SK-N-DZ (cell line): ENCODE data around the gene EAPP. TPM values are rescaled to one million over a fixed set of nuclear protein-coding genes. Genes with fewer than 3 reads are reported as not detected.
A peak's percentile ranks its signal among the peaks of the same experiment; 100 is the strongest.
"Not testable (repeated sequence)": the region's sequence is repeated elsewhere in the genome, so short reads cannot be mapped to it uniquely, and the experiment has no call there.

Source experiments
- DNase-seq: peaks from one replicate; pipeline ENCODE4 v3.0.0-alpha.2; 2015; ENCODE audit warnings: low spot score
- polyA plus RNA-seq, 2 experiments: library from polyadenylated mRNA; depleted of rRNA; stranded (reverse); fragments of >200 nt; gene quantifications; 2 replicates each; pipeline ENCODE4 v1.2.3, GENCODE V29; 2014

The EAPP gene, protein sequence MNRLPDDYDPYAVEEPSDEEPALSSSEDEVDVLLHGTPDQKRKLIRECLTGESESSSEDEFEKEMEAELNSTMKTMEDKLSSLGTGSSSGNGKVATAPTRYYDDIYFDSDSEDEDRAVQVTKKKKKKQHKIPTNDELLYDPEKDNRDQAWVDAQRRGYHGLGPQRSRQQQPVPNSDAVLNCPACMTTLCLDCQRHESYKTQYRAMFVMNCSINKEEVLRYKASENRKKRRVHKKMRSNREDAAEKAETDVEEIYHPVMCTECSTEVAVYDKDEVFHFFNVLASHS
- polyA plus RNA-seq (2014; cell fraction: cytosol; rRNA removed), result 67.6 and 81.4 TPM in 2 replicates
- 23.0 and 29.4 TPM in 2 replicates for polyA plus RNA-seq (2014; cell fraction: nucleus; rRNA removed)

DNA sequence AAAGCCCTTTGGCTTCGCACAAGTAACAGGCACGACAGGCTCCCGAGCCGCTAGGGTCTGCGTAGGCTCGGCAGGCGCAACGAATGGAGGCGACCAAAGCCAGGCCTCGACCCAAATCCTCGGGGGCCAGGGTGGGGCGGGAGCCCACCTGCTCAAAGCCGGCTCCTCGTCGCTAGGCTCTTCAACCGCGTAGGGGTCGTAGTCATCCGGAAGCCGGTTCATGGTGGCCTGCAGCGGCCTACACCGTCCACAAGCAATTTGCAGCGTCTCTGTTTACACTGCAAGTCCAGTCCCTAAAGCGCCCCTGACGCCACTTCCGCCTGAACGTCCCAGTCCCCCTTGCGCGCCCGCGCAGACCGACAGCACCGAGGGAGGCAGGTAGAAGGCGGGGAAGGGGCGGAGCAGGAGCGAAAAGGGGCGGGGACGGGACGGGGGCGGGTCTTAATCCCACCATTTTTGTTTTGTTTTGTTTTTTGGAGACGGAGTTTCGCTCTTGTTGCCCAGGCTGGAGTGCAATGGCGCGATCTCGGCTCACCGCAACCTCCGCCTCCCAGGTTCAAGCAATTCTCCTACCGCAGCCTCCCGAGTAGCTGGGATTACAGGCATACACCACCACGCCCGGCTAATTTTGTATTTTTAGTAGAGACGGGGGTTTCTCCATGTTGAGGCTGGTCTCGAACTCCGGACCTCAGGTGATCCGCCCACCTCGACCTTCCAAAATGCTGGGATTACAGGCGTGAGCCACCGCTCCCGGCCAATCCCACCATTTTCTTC, at the start of gene EAPP:
Gene EAPP (minus strand): TSS at position 295 of the 774 bp plus-strand sequence. CDS start 73 bp downstream, at position 222.
- peak; percentile 97 for DNase-seq

DNA sequence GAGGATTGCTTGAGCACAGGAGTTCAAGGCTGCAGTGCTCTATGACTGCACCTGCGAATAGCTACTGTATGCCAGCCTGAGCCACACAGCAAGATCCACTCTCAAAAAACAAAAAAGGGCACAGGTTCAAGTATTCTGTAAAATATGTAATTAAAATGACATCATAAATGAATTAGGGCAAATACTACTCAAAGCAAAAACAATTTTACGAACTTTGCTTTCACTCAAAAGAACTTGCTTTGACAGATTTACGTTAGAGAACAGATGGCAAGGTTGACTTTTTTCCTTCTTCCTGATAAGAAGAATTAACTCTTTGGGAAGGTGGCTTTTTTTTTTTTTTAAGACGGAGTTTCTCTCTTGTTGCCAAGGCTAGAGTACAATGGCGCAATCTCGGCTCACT, 44.0 kb upstream of the EAPP start:
- no peak for DNase-seq

DNA sequence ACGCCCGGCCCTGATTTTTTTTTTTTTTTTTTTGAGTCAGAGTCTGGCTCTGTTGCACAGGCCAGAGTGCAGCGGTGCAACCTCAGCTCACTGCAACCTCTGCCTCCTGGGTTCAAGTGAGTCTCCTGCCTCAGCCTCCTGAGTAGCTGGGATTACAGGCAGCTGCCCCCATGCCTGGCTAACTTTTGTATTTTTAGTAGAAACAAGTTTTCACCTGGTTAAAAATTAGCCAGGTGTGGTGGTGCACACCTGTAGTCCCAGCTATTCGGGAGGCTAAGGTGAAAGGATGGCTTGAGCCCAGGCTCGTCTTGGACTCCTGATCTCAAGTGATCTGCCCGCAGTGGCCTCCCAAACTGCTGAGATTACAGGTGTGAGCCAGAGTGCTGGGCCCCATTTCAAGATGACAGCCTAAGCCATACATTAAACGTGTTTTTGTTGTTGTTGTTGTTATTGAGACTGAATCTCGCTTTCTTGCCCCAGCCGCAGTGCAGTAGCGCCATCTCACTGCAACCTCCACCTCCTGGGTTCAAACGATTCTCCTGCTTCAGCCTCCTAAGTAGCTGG, 42.7 kb upstream of the EAPP start:
- no peak for DNase-seq

DNA sequence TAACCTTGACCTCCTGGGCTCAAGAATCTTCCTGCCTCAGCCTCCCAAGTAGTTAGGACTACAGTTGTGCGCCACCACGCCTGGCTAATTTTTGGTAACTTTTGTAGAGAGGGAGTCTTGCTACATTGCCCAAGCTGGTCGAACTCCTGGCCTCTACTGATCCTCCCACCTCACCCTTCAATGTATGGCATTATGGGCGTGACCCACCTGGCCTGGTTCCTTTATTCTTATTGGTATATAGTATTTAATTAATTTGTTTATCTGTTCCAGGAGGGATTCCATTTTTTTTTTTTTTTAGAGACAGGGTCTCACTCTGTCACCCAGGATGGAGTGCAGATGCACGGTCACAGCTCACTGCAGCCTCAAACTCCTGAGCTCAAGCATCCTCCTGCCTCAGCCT, 40.9 kb upstream of the EAPP start:
- DNase-seq, result no peak

DNA sequence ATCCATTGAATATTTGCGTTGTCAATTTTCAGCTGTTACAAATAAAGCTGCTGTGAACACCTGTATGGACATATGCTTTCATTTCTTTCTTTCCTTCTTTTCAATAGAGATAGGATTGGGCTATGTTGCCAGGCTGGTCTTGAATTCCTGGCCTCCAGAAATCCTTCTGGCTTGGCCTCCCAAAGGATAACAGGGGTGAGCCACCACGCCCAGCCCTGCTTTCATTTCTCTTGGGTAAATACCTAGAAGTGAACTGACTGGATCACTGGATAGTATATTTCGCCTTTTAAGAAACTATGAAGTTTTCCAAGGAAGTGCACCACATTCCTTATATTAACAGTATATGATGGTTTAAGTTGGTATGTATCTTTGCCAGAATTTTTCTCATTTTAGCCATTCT, 32.3 kb upstream of the EAPP start:
- no peak for DNase-seq

DNA sequence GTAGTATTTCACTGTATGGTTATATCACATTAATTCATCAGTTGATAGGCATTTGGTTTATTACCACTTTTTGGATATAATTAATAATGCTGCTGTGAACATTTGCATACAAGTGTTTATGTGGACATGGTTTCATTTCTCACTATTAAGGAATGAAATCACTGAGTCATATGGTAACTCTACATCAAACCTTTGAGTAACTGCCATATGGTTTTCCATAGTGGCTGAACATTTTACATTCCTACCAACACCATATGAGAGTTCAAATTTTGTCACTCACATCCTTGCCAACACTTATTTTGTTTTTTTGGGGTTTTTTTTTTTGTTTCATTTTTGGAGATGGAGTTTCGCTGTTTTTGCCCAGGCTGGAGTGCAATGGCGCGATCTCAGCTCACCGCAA, 30.2 kb upstream of the EAPP start:
- no peak for DNase-seq

DNA sequence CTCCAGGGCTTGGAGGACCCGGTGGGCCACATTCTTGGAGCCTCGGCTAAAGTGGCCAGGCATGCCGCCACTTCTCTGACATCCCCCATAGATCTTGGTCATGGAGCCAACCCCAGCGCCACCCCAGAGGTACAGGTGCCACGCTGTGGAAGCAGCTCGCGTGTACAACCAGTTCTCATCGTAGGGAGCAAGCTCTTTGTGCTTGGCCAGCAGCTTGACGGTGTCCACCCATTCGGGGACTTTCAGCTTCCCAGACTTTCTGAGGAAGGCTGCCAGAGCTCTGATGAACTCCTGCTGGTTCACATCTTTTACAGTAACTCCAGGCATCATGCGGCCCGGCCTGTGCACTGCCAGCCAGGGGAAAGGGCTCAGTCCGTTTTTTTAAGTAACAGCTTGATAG, 29.3 kb upstream of the EAPP start:
- no peak for DNase-seq

DNA sequence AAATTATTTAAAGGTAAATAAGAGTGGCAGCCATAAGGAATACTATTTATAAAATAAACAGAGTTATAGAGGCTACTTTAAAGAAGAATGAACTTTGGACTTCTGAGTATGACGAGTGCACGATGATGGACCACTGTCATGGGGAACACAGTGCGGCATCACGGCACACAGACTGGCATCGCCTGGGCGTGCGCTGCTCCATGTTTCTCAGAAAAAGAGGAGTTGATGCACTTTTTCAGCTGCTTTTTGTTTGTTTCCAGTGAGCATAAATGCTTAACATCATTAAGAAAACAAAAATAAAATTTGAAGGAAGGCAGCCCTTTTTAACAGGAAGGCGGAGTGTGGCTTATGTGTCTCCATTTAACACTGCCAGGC, 23.3 kb upstream of the EAPP start:
- DNase-seq, result no peak

DNA sequence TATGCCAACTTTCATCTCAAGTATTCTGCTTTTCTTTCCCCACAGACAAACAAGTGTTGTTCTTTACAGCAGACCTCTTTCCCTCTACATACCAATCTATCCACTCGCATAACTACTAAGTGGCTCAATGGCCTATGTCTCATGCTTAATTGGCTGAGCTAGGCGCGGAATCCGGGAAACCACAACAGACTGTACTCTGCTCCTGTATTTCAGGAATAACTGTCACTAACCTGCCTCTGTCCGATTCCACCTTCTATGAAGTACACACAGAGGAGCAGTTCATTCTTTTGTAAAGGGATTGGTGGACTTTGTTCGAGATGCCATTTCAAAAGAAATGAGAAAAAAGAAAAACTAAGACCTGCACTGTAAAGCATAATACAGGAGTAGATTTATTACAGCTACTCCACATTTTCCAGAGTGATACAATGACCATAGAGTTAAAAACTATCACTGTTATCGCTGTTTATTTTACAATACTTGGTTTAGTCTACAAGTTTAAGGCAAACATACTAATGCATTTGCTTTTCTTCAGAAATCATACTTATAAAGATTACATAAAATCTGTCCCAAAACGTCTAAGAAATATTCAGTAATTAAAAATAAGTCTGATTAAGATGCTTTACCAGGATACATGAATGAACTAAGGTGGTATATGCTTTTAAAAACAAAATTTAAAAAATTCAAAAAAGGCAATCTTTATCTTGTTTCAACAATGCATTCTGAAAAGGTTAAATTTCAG, 22.7 kb upstream of the EAPP start:
- not testable (repeated sequence) for DNase-seq

DNA sequence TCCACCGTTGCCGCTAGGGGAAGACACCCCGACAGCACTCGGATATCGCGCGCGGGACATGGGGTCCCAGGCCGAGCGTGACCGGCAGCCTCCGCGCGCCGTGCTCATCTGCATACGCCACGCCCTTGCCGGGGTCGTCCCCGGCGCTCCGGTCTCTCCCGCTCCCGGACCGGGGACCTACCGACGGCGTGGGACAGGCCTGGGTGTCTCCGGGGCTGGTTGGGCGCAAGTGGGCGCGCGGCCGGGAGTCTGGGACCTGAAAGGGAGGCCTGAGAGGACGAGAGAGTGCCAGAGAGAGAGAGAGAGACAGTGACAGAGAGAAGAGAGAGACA, 17.0 kb upstream of the EAPP start:
- DNase-seq, result not testable (repeated sequence)

DNA sequence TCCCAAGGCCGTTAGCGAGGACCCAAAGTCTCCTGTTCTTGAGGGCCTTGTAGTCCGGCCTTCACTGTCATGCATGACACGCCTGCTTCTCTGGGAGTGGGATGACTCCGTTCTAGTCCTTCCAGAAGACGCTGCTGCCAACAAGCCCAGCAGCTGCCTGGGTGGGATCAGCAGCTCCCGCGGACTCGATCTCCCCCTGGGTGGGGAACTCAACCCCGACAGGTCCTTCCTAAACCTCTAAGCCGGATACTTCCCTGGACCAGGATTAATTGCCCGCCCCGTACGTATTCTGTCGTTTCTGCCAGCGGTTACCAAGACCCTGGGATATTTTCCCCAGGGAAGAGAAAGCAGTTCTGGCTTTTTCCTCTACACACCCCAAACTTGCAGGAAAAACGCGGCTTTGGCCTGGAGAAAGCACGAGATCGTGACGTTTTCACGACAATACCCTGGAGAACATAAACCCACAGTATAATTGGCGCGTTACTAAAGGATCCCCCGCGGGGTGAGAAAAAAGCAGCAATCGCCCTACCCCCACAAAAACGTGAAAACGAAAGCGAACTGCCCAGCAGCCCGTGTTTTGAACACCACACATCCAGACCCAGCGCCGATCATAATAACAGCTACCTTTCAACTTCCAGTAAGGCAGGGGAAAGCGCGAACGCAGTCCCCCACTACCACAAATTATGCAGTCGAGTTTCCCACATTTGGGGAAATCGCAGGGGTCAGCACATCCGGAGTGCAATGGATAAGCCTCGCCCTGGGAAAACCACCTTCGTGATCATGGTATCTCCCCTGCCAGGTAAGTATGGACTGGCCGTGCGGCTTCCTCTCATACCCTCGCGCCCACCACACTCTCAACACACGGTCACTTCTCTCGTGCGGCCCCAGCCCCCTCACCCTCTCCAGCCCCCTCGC, 16.3 kb upstream of the EAPP start:
- DNase-seq, result not testable (repeated sequence)

DNA sequence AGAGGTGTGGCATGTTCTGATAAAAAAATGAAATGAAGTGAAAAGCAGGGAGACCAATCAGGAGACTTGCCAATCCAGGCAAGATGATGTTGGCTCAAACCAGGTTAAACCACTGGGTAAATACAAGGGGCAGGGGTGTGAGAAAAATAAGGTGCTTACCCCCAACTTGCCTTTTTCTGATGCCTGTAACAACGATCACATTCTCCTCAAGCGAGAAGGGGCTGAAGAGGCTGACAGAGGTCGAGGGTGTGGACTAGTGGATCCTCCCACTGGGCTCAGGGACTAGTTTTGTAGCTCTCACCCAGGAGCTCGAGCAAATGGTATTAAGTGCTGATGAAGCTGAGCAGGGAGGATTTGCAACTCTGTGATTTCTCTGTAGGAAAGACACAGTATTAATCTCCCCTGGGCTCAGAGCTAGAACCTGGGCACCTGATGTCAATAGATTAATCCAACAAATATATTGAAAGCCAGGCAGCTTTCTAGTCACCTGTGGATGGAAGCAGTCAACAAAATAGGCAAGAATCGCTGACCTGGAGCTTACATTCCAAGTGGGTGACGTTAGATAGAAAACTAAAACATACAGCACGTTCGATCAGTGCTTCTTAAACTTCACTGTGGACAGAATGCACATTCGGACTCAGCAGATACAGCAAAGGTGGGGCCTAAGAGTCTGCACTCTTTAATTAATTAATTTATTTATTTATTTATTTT, 15.2 kb upstream of the EAPP start:
- DNase-seq, result no peak

DNA sequence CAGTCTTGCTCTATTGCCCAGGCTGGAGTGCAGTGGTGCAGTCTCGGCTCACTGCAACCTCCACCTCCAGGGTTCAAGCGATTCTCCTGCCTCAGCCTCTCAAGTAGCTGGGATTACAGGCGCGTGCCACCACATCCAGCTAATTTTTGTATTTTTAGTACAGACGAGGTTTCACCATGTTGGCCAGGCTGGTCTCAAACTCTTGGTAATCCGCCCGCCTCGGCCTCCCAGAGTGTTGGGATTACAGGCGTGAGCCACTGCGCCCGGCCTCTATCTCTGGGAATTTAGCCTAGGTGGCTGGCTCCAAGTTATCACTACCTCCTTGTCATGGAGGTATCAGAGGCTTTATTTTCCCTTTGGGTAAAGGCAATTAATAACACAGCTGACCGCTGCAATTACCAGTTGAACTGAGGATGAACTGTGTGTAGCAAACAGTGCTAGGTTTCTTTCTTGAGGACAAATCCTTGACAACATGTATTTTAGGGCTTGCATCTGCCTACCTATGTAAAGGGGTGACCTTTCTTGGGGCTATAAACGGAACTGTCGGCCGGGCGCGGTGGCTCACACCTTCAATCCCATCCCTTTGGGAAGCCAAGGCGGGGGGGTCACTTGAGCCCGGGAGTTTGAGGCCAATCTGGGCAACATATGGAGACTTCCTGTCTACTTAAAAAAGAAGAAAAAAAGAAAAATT, 9.9 kb upstream of the EAPP start:
- not testable (repeated sequence) for DNase-seq

DNA sequence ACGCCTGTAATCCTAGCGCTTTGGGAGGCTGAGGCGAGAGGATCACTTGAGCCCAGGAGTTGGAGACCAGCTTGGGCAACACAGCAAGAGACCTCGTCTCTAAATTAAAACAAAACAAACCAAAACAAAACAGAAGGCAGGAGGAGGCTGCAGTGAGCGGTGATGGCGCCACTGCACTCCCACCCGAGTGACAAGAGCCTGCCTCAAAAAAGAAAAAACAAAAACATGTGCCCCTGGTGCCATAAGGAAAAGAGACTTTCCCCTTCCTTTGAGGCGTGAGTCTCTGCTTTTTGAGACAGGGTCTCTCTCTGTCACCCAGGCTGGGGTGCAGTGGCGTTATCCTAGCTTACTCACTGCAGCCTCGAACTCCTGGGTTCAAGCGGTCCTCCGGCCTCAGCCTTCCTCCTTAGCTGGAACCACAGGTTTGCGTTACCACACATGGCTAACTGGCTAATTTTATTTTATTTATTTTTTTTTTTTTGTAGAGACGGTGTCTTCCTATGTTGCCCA, 9.0 kb upstream of the EAPP start:
- no peak for DNase-seq

DNA sequence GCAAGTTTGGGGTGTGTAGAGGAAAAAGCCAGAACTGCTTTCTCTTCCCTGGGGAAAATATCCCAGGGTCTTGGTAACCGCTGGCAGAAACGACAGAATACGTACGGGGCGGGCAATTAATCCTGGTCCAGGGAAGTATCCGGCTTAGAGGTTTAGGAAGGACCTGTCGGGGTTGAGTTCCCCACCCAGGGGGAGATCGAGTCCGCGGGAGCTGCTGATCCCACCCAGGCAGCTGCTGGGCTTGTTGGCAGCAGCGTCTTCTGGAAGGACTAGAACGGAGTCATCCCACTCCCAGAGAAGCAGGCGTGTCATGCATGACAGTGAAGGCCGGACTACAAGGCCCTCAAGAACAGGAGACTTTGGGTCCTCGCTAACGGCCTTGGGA, 7.6 kb upstream of the EAPP start:
- DNase-seq, result not testable (repeated sequence)

DNA sequence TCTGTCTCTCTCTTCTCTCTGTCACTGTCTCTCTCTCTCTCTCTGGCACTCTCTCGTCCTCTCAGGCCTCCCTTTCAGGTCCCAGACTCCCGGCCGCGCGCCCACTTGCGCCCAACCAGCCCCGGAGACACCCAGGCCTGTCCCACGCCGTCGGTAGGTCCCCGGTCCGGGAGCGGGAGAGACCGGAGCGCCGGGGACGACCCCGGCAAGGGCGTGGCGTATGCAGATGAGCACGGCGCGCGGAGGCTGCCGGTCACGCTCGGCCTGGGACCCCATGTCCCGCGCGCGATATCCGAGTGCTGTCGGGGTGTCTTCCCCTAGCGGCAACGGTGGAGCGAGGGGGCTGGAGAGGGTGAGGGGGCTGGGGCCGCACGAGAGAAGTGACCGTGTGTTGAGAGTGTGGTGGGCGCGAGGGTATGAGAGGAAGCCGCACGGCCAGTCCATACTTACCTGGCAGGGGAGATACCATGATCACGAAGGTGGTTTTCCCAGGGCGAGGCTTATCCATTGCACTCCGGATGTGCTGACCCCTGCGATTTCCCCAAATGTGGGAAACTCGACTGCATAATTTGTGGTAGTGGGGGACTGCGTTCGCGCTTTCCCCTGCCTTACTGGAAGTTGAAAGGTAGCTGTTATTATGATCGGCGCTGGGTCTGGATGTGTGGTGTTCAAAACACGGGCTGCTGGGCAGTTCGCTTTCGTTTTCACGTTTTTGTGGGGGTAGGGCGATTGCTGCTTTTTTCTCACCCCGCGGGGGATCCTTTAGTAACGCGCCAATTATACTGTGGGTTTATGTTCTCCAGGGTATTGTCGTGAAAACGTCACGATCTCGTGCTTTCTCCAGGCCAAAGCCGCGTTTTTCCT, 7.0 kb upstream of the EAPP start:
- DNase-seq, result not testable (repeated sequence)

DNA sequence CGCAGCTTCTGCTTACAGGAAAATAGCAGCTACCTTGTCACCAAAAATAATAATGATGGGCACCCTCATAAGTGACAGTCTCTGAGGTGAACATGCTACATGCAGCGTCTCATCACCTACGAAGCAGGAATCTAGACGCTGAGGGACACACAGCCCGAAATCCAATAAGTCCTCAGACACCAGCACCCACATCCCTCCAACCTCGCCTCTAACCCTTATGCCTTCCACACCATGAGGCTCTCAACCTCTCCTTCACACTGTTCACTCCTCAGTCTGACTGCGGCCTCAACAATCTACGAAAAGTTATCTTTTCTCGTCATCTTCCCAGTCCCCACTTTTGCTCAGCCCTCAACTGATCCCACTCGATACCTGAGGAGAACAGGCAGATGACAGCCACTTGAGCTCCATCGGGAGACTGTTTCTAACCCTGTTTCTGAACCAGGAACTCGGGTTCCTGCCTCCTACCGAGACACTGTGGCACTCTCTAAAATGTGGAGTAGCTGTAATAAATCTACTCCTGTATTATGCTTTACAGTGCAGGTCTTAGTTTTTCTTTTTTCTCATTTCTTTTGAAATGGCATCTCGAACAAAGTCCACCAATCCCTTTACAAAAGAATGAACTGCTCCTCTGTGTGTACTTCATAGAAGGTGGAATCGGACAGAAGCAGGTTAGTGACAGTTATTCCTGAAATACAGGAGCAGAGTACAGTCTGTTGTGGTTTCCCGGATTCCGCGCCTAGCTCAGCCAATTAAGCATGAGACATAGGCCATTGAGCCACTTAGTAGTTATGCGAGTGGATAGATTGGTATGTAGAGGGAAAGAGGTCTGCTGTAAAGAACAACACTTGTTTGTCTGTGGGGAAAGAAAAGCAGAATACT, 919 bp upstream of the EAPP start:
- DNase-seq, result peak; percentile 10
